Omental fat pad (tissue), 4 donors: Measurements from ENCODE around the gene TXLNG. TPM values are rescaled to one million over a fixed set of nuclear protein-coding genes. Genes with fewer than 3 reads are reported as not detected.

Experiments
- ATAC-seq: fragments of 150-250 bp; one replicate; pipeline ENCODE4 v1.9.1; 2016; ENCODE audit warnings: mild to moderate bottlenecking, moderate library complexity; ENCODE audit not compliant: low FRiP score
- DNase-seq: peaks from one replicate; pipeline ENCODE4 v3.0.0-alpha.2; 2019; ENCODE audit warnings: low spot score
- total RNA-seq, 4 donors: library from RNA; depleted of rRNA; stranded (reverse); fragments of >200 nt; gene quantifications; one replicate each; pipeline ENCODE4 v1.1.0, GENCODE V29; 2016
- TF ChIP-seq, protein P1 (sequence below), 3 donors: fragments of 450-650 bp; IDR thresholded peaks; one replicate each; pipeline ENCODE4 v1.5.1; 2016 to 2017; ENCODE audit warnings: antibody characterized with exemption in 3 of 3, mild to moderate bottlenecking in 3 of 3, moderate library complexity in 2 of 3

The TXLNG gene
- total RNA-seq, 4 donors from 2014 or later, result 13.9 to 45.1 (median 34.3) TPM

GRCh38 chrX:16825264-16826035 is 39.2 kb downstream of the TXLNG start:
- DNase-seq (no peak), ATAC-seq (no peak)
- TF ChIP-seq, protein P1, sequence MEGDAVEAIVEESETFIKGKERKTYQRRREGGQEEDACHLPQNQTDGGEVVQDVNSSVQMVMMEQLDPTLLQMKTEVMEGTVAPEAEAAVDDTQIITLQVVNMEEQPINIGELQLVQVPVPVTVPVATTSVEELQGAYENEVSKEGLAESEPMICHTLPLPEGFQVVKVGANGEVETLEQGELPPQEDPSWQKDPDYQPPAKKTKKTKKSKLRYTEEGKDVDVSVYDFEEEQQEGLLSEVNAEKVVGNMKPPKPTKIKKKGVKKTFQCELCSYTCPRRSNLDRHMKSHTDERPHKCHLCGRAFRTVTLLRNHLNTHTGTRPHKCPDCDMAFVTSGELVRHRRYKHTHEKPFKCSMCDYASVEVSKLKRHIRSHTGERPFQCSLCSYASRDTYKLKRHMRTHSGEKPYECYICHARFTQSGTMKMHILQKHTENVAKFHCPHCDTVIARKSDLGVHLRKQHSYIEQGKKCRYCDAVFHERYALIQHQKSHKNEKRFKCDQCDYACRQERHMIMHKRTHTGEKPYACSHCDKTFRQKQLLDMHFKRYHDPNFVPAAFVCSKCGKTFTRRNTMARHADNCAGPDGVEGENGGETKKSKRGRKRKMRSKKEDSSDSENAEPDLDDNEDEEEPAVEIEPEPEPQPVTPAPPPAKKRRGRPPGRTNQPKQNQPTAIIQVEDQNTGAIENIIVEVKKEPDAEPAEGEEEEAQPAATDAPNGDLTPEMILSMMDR (IDR thresholded peaks at IDR 0.05), result no peak

DNA sequence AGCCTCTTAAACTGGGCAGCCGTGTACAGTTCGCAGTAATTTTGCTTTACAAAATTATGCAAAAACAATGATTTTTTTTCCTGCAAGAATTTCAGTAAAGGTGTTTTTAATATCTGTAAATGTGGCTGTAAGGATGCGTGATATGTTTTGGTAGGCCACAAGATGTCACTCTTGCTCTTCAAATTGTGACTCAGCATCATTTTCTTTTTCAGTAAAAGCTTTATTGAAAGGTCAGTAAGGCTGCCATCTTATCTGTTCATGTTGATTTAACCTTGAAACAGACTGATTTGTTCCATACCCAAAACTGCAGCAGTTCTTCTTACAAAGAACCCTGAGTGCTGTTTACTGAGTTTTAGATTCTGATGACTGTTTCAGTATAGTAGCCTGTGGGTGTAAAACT is 39.9 kb downstream of the TXLNG start:
- no peak for ATAC-seq
- TF ChIP-seq, protein P1 (IDR thresholded peaks at IDR 0.05), result no peak

GRCh38 chrX:16827225-16827624 is 41.0 kb downstream of the TXLNG start:
- no peak for ATAC-seq
- TF ChIP-seq, protein P1 (IDR thresholded peaks at IDR 0.05), result no peak

More for the DNA sequence above, 39.9 kb downstream of the TXLNG start:
- DNase-seq, result no peak

GRCh38 chrX:16828124-16828908 is 42.0 kb downstream of the TXLNG start:
- DNase-seq (no peak), ATAC-seq (peak; percentile 88)
- TF ChIP-seq, protein P1 (IDR thresholded peaks at IDR 0.05), result no peak

More at GRCh38 chrX:16827225-16827624, 41.0 kb downstream of the TXLNG start:
- no peak for DNase-seq

GRCh38 chrX:16832301-16832700 is 46.0 kb downstream of the TXLNG start:
- DNase-seq, result no peak
- no peak for ATAC-seq
- TF ChIP-seq, protein P1 (IDR thresholded peaks at IDR 0.05), result no peak

DNA sequence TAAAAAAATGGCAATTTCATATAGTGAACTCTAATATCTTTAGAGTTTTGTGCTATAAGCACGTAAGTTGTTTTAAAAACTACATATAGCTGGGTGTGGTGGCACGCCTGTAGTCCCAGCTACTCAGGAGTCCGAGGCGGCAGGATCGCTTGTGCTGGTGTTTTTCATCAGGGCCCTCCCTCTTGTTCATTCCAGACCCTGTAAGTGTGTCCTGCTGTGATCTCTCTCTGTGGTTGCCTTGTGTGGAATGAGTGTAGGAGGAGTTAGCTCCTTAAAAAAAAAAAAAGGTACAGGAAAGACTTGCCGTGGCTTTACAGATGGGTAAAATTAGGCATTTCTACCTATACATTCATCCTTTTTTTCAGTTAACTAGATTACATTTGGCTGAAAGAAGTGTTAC is 48.5 kb downstream of the TXLNG start:
- no peak for ATAC-seq
- TF ChIP-seq, protein P1 (IDR thresholded peaks at IDR 0.05), result no peak
- no peak for DNase-seq
